ENCODE measurements around the gene PTPRD. TPM values are rescaled to one million over a fixed set of nuclear protein-coding genes. Genes with fewer than 3 reads are reported as not detected.

PTPRD gene
- total and polyA plus RNA-seq, 9 donors = 45.2 to 104 (median 80.0) TPM

- no CpG with 5 or more reads among the region's 3 CpGs for WGBS (ENCODE audit: insufficient coverage)
Measured at GRCh38 chr9:10232352-10232930, 380.4 kb downstream of the PTPRD start.

GRCh38 chr9:10230512-10230911, 382.3 kb downstream of the PTPRD start:
- H3K36me3 ChIP-seq (ENCODE audit: control insufficient read depth, insufficient read depth, low read length) = no peaks in the 10 kb centered on the region
- H3K27me3 ChIP-seq (ENCODE audit: control insufficient read depth, insufficient read depth, low read length) = no peaks in the 10 kb centered on the region
- H3K4me1 ChIP-seq (ENCODE audit: control insufficient read depth, insufficient read depth, low read length) = no peaks in the 10 kb centered on the region
- H3K9me3 ChIP-seq (replicated peaks; ENCODE audit: control insufficient read depth, low read depth, low read length) = no peaks in the 10 kb centered on the region
- WGBS (ENCODE audit: insufficient coverage) = no CpG with 5 or more reads among the region's 2 CpGs
- no peak overlapping the region for H3K27ac ChIP-seq (ENCODE audit: low read length)
- DNase-seq = no peak
- H3K4me3 ChIP-seq (ENCODE audit: low read length) = no peak overlapping the region

More at GRCh38 chr9:10232352-10232930, 380.4 kb downstream of the PTPRD start:
- no peaks in the 10 kb centered on the region for H3K27me3 ChIP-seq (ENCODE audit: control insufficient read depth, insufficient read depth, low read length)
- no peak overlapping the region for H3K27ac ChIP-seq (ENCODE audit: low read length)
- no peaks in the 10 kb centered on the region for H3K9me3 ChIP-seq (replicated peaks; ENCODE audit: control insufficient read depth, low read depth, low read length)
- no peak overlapping the region for H3K4me3 ChIP-seq (ENCODE audit: low read length)
- no peaks in the 10 kb centered on the region for H3K36me3 ChIP-seq (ENCODE audit: control insufficient read depth, insufficient read depth, low read length)
- no peaks in the 10 kb centered on the region for H3K4me1 ChIP-seq (ENCODE audit: control insufficient read depth, insufficient read depth, low read length)
- DNase-seq = no peak

DNA sequence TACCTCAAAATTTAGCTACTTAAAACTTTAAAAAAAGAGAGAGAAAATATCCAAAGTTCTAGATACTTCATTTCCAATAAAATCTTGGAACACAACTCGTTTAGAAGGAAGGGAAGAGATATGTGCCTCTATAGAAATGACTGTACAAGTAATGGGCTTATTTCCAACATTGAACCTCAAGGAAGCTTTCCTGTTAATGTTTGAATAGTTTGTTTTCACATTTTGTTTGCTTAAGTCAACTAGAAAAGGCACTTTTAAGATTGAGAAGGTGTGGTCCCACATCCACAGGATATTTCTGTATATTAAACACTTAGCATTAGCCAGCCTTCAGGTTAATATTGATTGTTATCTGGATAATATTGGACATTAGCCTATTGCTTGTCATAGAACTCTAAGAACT, 384.7 kb downstream of the PTPRD start:
- no peak for DNase-seq
- Histone ChIP-seq H3K9me3 (replicated peaks; ENCODE audit: control insufficient read depth, low read depth, low read length) (no peaks in the 10 kb centered on the region), H3K36me3 (ENCODE audit: control insufficient read depth, insufficient read depth, low read length) (no peaks in the 10 kb centered on the region), H3K27ac (ENCODE audit: low read length) (no peak overlapping the region), H3K4me1 (ENCODE audit: control insufficient read depth, insufficient read depth, low read length) (no peaks in the 10 kb centered on the region), H3K4me3 (ENCODE audit: low read length) (no peak overlapping the region), H3K27me3 (ENCODE audit: control insufficient read depth, insufficient read depth, low read length) (no peaks in the 10 kb centered on the region)
- no CpG with 5 or more reads among the region's 1 CpG for WGBS (ENCODE audit: insufficient coverage)

GRCh38 chr9:10226996-10227395, 385.8 kb downstream of the PTPRD start:
- no CpG with 5 or more reads among the region's 4 CpGs for WGBS (ENCODE audit: insufficient coverage)
- H3K27me3 ChIP-seq (ENCODE audit: control insufficient read depth, insufficient read depth, low read length) = no peaks in the 10 kb centered on the region
- no peak for DNase-seq

DNA sequence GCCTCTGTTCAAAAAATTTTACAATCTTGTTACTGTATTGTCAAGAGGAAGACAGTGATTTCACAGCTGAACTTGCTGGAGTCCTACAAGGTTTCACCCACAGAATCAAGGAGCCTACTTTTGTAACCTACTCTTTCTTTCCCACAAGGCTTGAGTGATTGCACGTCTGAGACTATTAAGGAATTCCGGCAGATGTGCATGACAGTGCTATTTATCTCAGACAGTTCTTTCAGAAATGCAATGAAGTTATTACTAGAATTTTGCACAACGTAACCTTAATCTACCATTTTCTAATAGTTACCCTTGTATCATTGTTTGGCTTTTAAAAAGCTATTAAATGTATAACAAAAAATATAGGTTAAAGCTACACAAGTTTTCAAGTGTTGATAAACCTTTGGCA, 400.1 kb downstream of the PTPRD start:
- Histone ChIP-seq H3K4me1 (ENCODE audit: control insufficient read depth, insufficient read depth, low read length) (no peaks in the 10 kb centered on the region), H3K9me3 (replicated peaks; ENCODE audit: control insufficient read depth, low read depth, low read length) (no peaks in the 10 kb centered on the region), H3K4me3 (ENCODE audit: low read length) (no peak overlapping the region), H3K27ac (ENCODE audit: low read length) (no peak overlapping the region), H3K27me3 (ENCODE audit: control insufficient read depth, insufficient read depth, low read length) (no peaks in the 10 kb centered on the region), H3K36me3 (ENCODE audit: control insufficient read depth, insufficient read depth, low read length) (no peaks in the 10 kb centered on the region)
- no CpG with 5 or more reads among the region's 3 CpGs for WGBS (ENCODE audit: insufficient coverage)
- no peak for DNase-seq

More at GRCh38 chr9:10226996-10227395, 385.8 kb downstream of the PTPRD start:
- H3K4me1 ChIP-seq (ENCODE audit: control insufficient read depth, insufficient read depth, low read length) = no peaks in the 10 kb centered on the region
- no peaks in the 10 kb centered on the region for H3K36me3 ChIP-seq (ENCODE audit: control insufficient read depth, insufficient read depth, low read length)
- no peak overlapping the region for H3K4me3 ChIP-seq (ENCODE audit: low read length)
- no peak overlapping the region for H3K27ac ChIP-seq (ENCODE audit: low read length)
- no peaks in the 10 kb centered on the region for H3K9me3 ChIP-seq (replicated peaks; ENCODE audit: control insufficient read depth, low read depth, low read length)

DNA sequence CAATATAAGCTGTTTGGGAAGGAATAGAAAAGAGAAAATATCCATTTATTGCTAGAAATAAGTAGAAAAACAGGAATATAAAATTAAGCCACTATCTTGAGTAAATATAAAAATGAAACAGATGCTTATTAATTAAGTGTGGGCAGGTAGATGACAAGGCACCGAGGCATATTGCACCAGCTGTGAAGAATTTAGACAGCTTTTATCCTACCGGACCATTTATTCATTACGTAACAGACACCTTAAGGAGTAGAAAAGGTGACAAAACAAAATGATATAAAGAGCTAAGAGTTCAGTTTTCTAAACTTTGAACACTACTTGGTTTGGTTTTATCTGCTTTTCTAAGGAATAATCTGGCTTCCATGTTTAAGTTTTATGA, 404.1 kb downstream of the PTPRD start:
- H3K27me3 ChIP-seq (ENCODE audit: control insufficient read depth, insufficient read depth, low read length) = no peaks in the 10 kb centered on the region
- no peak overlapping the region for H3K27ac ChIP-seq (ENCODE audit: low read length)
- no peak for DNase-seq
- H3K4me3 ChIP-seq (ENCODE audit: low read length) = no peak overlapping the region
- no peaks in the 10 kb centered on the region for H3K36me3 ChIP-seq (ENCODE audit: control insufficient read depth, insufficient read depth, low read length)
- no CpG with 5 or more reads among the region's 3 CpGs for WGBS (ENCODE audit: insufficient coverage)
- no peaks in the 10 kb centered on the region for H3K4me1 ChIP-seq (ENCODE audit: control insufficient read depth, insufficient read depth, low read length)
- no peaks in the 10 kb centered on the region for H3K9me3 ChIP-seq (replicated peaks; ENCODE audit: control insufficient read depth, low read depth, low read length)

GRCh38 chr9:10204276-10204675, 408.5 kb downstream of the PTPRD start:
- Histone ChIP-seq H3K4me1 (ENCODE audit: control insufficient read depth, insufficient read depth, low read length) (no peaks in the 10 kb centered on the region), H3K27me3 (ENCODE audit: control insufficient read depth, insufficient read depth, low read length) (no peaks in the 10 kb centered on the region), H3K36me3 (ENCODE audit: control insufficient read depth, insufficient read depth, low read length) (no peaks in the 10 kb centered on the region), H3K27ac (ENCODE audit: low read length) (no peak overlapping the region), H3K4me3 (ENCODE audit: low read length) (no peak overlapping the region), H3K9me3 (replicated peaks; ENCODE audit: control insufficient read depth, low read depth, low read length) (no peaks in the 10 kb centered on the region)
- WGBS (ENCODE audit: insufficient coverage) = no CpG with 5 or more reads among the region's 1 CpG
- DNase-seq = peak; percentile 53

GRCh38 chr9:10173561-10173960, 439.2 kb downstream of the PTPRD start:
- H3K9me3 ChIP-seq (replicated peaks; ENCODE audit: control insufficient read depth, low read depth, low read length) = no peaks in the 10 kb centered on the region
- H3K4me1 ChIP-seq (ENCODE audit: control insufficient read depth, insufficient read depth, low read length) = no peaks in the 10 kb centered on the region
- no peaks in the 10 kb centered on the region for H3K36me3 ChIP-seq (ENCODE audit: control insufficient read depth, insufficient read depth, low read length)
- no peak overlapping the region for H3K27ac ChIP-seq (ENCODE audit: low read length)
- no CpG with 5 or more reads among the region's 1 CpG for WGBS (ENCODE audit: insufficient coverage)
- DNase-seq = no peak
- no peaks in the 10 kb centered on the region for H3K27me3 ChIP-seq (ENCODE audit: control insufficient read depth, insufficient read depth, low read length)
- H3K4me3 ChIP-seq (ENCODE audit: low read length) = no peak overlapping the region

DNA sequence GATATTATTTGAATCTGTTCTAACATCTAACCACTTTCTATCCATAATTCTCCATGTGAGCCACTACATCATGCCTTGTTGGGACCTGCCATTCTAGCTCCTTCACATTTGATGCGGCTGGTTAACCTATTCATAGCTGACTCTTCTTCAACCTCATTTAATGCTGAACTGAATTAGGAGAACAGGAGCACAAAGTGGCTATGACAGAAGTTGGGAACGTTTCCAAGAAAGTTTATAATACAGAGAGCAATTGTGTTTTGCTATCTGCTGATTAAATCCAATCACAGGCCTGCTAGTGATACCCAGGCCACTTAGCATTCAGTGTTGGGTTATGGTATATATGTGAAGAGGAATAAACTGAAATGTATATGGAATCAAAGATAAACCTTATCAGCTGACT, 440.3 kb downstream of the PTPRD start:
- Histone ChIP-seq H3K27me3 (ENCODE audit: control insufficient read depth, insufficient read depth, low read length) (no peaks in the 10 kb centered on the region), H3K27ac (ENCODE audit: low read length) (no peak overlapping the region), H3K4me1 (ENCODE audit: control insufficient read depth, insufficient read depth, low read length) (no peaks in the 10 kb centered on the region), H3K9me3 (replicated peaks; ENCODE audit: control insufficient read depth, low read depth, low read length) (no peaks in the 10 kb centered on the region), H3K4me3 (ENCODE audit: low read length) (no peak overlapping the region), H3K36me3 (ENCODE audit: control insufficient read depth, insufficient read depth, low read length) (no peaks in the 10 kb centered on the region)
- no peak for DNase-seq
- WGBS (ENCODE audit: insufficient coverage) = 80% methylated on average over 1 of the region's 2 CpGs

DNA sequence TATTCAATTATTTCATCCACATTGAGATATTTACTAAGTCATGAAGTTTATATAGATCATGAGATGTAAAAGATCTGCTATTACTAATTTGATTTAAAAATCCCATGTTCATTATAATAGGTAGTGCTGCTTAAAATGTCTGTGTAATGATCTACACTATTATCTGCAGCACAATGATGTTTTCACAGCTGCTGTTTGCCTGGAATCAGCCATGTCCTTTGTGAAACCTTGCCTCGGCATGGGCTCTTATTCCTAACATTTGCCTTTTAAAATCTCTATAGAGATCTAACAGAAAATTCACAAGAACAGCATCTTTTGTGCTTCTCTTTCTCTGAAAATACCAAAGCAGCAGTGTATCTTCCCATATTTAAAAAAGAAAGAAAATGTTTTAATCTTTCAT, 444.6 kb downstream of the PTPRD start:
- peak; percentile 4 for DNase-seq
- no peak overlapping the region for H3K4me3 ChIP-seq (ENCODE audit: low read length)
- H3K9me3 ChIP-seq (replicated peaks; ENCODE audit: control insufficient read depth, low read depth, low read length) = no peaks in the 10 kb centered on the region
- H3K27me3 ChIP-seq (ENCODE audit: control insufficient read depth, insufficient read depth, low read length) = no peaks in the 10 kb centered on the region
- no peak overlapping the region for H3K27ac ChIP-seq (ENCODE audit: low read length)
- 50% methylated on average over 1 of the region's 1 CpG for WGBS (ENCODE audit: insufficient coverage)
- H3K4me1 ChIP-seq (ENCODE audit: control insufficient read depth, insufficient read depth, low read length) = no peaks in the 10 kb centered on the region
- no peaks in the 10 kb centered on the region for H3K36me3 ChIP-seq (ENCODE audit: control insufficient read depth, insufficient read depth, low read length)

DNA sequence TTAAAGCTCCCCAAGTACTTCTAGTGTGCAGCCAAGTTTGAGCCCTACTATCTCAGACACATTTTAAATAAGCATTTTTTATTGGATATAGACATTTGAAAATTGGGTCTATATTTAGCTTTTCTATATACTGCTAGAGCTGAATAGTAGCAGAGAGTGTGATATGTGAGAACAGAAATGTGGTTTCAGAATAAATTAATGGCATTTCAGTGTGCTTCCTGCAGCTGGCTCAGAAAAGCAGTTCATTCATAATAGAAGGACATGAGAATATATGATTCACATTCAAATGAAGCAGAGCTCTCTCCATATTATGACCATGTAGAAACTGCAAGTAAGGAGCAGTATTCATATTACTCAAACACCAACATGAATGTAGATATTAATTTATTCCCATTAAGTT, 464.0 kb downstream of the PTPRD start:
- H3K4me1 ChIP-seq (ENCODE audit: control insufficient read depth, insufficient read depth, low read length) = no peaks in the 10 kb centered on the region
- no peak for DNase-seq
- H3K27me3 ChIP-seq (ENCODE audit: control insufficient read depth, insufficient read depth, low read length) = no peaks in the 10 kb centered on the region
- no peaks in the 10 kb centered on the region for H3K9me3 ChIP-seq (replicated peaks; ENCODE audit: control insufficient read depth, low read depth, low read length)
- no peak overlapping the region for H3K4me3 ChIP-seq (ENCODE audit: low read length)
- H3K27ac ChIP-seq (ENCODE audit: low read length) = no peak overlapping the region
- no peaks in the 10 kb centered on the region for H3K36me3 ChIP-seq (ENCODE audit: control insufficient read depth, insufficient read depth, low read length)
